GM12878 (cell line): ENCODE results near the gene RPS6KA2. TPM values are rescaled to one million over a fixed set of nuclear protein-coding genes. Genes with fewer than 3 reads are reported as not detected.

Source experiments
- ATAC-seq: fragments of 200-7000 bp; cut with Tn5 transposase; 3 replicates; pipeline ENCODE4 v1.9.1; 2020; ENCODE audit warnings: mild to moderate bottlenecking, moderate library complexity
- BruUV-seq: library from RNA; stranded (reverse); fragments of 400-500 nt; replicated peaks from 2 replicates; lab custom pipeline; 2021; lab: Mats Ljungman, UMichigan
- CTCF ChIA-PET: fragments of 300-600 bp; sonication (Branson Sonifier 250); formaldehyde crosslinking; extraction: SDS; loops from one replicate; lab custom pipeline; 2021; ENCODE audit warnings: inconsistent platforms; lab: Yijun Ruan, JAX
- POLR2A ChIA-PET: fragments of 350-600 bp; formaldehyde crosslinking; extraction: SDS; loops from one replicate; lab custom pipeline; 2021; ENCODE audit warnings: inconsistent platforms; lab: Charles Lee
- RAD21 ChIA-PET: fragments of 300-600 bp; sonication (Branson Sonifier 250); formaldehyde crosslinking; loops from one replicate; lab custom pipeline; 2023; ENCODE audit warnings: antibody characterized with exemption; ENCODE audit not compliant: unreplicated experiment; lab: Charles Lee
- SMC1A ChIA-PET: fragments of 300-600 bp; sonication (Branson Sonifier 250); formaldehyde crosslinking; loops from one replicate; lab custom pipeline; 2023; ENCODE audit not compliant: unreplicated experiment, uncharacterized antibody; lab: Charles Lee
- DNase-seq: peaks from one replicate; pipeline ENCODE4 v3.0.0-alpha.2; 2011; ENCODE audit warnings: low read depth, low spot score
- FAIRE-seq: peaks from 3 replicates; lab custom pipeline; 2011; peaks lifted over from hg19 to GRCh38; lab: Jason Lieb, UNC
- H2AFZ ChIP-seq: 2 replicates; pipeline ENCODE4 v1.6.0; 2011; ENCODE audit warnings: low read depth, low read length, control low read depth; ENCODE audit not compliant: control insufficient read depth
- H3K27ac ChIP-seq: 2 replicates; pipeline ENCODE4 v1.5.1; 2011; ENCODE audit warnings: control low read depth; ENCODE audit not compliant: control insufficient read depth, insufficient read depth
- H3K27me3 ChIP-seq, 2 experiments: replicated peaks in 1 of 2; 2 replicates each; pipeline versions ENCODE4 v1.6.0 to v1.6.1; 2011; ENCODE audit warnings: low read length in 1 of 2; ENCODE audit not compliant: control insufficient read depth in 2 of 2, insufficient read depth in 2 of 2
- H3K36me3 ChIP-seq, 2 experiments: 2 replicates each; pipeline ENCODE4 v1.5.1; 2011; ENCODE audit warnings: low read length in 1 of 2; ENCODE audit not compliant: control insufficient read depth in 2 of 2, insufficient read depth in 2 of 2
- H3K4me1 ChIP-seq: 2 replicates; pipeline ENCODE4 v1.6.1; 2011; ENCODE audit warnings: mild to moderate bottlenecking, low read length, moderate library complexity, mixed read lengths; ENCODE audit not compliant: control insufficient read depth, insufficient read depth
- H3K4me2 ChIP-seq: 2 replicates; pipeline ENCODE4 v1.6.0; 2011; ENCODE audit warnings: control low read depth; ENCODE audit not compliant: control insufficient read depth, insufficient read depth
- H3K4me3 ChIP-seq: fragments of 200-600 bp; sonication (generic); 2 replicates; pipeline ENCODE4 v1.5.1; 2016
- H3K79me2 ChIP-seq: 2 replicates; pipeline ENCODE4 v1.6.0; 2011; ENCODE audit warnings: low read length; ENCODE audit not compliant: control insufficient read depth, insufficient read depth
- H3K9ac ChIP-seq: 2 replicates; pipeline ENCODE4 v1.8.0; 2011; ENCODE audit warnings: low read length, control low read depth, mixed read lengths; ENCODE audit not compliant: control insufficient read depth, insufficient read depth
- H3K9me3 ChIP-seq: replicated peaks from 3 replicates; pipeline ENCODE4 v1.5.1; 2011; ENCODE audit warnings: mild to moderate bottlenecking, low read length; ENCODE audit not compliant: control insufficient read depth, insufficient read depth
- H4K20me1 ChIP-seq: 2 replicates; pipeline ENCODE4 v1.6.0; 2011; ENCODE audit not compliant: control insufficient read depth, insufficient read depth
- ATF7 ChIP-seq: fragments of 450-650 bp; IDR thresholded peaks from 2 replicates; pipeline ENCODE4 v1.6.1; 2016; ENCODE audit warnings: low read depth, mild to moderate bottlenecking
- CBFB ChIP-seq: IDR thresholded peaks from 2 replicates; pipeline ENCODE4 v1.6.1; 2016; ENCODE audit warnings: antibody characterized with exemption, low read depth
- GABPA ChIP-seq: IDR thresholded peaks from 2 replicates; pipeline ENCODE4 v1.6.1; 2014; ENCODE audit warnings: antibody characterized with exemption, low read depth, mild to moderate bottlenecking, inconsistent platforms
- HCFC1 ChIP-seq: fragments of 150-350 bp; IDR thresholded peaks from 2 replicates; pipeline ENCODE4 v1.6.1; 2014; ENCODE audit warnings: low read length
- NR2F1 ChIP-seq: fragments of 450-650 bp; conservative IDR thresholded peaks from 2 replicates; pipeline ENCODE4 v1.6.1; 2017; ENCODE audit warnings: mild to moderate bottlenecking
- ZBED1 ChIP-seq: IDR thresholded peaks from 2 replicates; pipeline ENCODE4 v1.6.1; 2016; ENCODE audit warnings: borderline replicate concordance
- ZBTB11 ChIP-seq: fragments of 450-650 bp; formaldehyde crosslinking; IDR thresholded peaks from 2 replicates; pipeline ENCODE4 v1.5.0; 2022; ENCODE audit warnings: mild to moderate bottlenecking, missing genetic modification characterization
- ZNF592 ChIP-seq: fragments of 450-650 bp; IDR thresholded peaks from 2 replicates; pipeline ENCODE4 v1.6.1; 2017; ENCODE audit warnings: mild to moderate bottlenecking, moderate library complexity
- whole genome bisulfite sequencing: methylation state at CpG from one replicate; pipeline ENCODE4 v1.1.6; 2016; ENCODE audit warnings: low lambda C conversion rate; ENCODE audit not compliant: insufficient replicate concordance, insufficient coverage; ENCODE audit errors: missing lambda C conversion rate; 5-methylcytosine and 5-hydroxymethylcytosine counted together
- in situ Hi-C: fragments of 300-500 bp; cut with MboI; formaldehyde crosslinking; loops from 9 replicates; pipeline ENCODE4 v1.14.3; 2018; ENCODE audit warnings: mixed read lengths
- intact Hi-C: fragments of 100-400 bp; cut with micrococcal nuclease; formaldehyde crosslinking; loops from one replicate; pipeline ENCODE4 v1.14.2; 2022; ENCODE audit not compliant: unreplicated experiment
- polyA plus RNA-seq, 11 experiments: library from polyadenylated mRNA; depleted of rRNA in 4 of 11; unstranded in 6 of 11; stranded (reverse) in 5 of 11; fragments of >200 nt; fragmentation: Nextera tagmentation in 4 of 11; fragmentation: Illumina TruSeq in 1 of 11; extraction: Ambion mirVana in 4 of 11; extraction: Trizol in 1 of 11; gene quantifications; 1 replicate in 1 of 11; 2 replicates in 10 of 11; pipeline versions ENCODE4 v1.2.1 to v1.2.3, GENCODE V29; 2011 to 2016; ENCODE audit warnings: inconsistent platforms in 2 of 11, missing spikeins in 2 of 11, low read depth in 1 of 11
- total RNA-seq, 4 experiments: library from RNA; depleted of rRNA in 3 of 4; stranded (reverse); fragments of >200 nt in 3 of 4; fragmentation: Illumina TruSeq in 1 of 4; extraction: Trizol in 1 of 4; gene quantifications; 2 replicates each; pipeline versions ENCODE4 v1.2.1 to v1.2.3, GENCODE V29; 2013 to 2021

The RPS6KA2 gene
- total and polyA plus RNA-seq, 10 of the 15 experiments (the other 5 are each of a cell fraction or from before 2014, with no cell fraction given), result 0.02 to 1.0 (median 0.22) TPM; not detected in 1

DNA sequence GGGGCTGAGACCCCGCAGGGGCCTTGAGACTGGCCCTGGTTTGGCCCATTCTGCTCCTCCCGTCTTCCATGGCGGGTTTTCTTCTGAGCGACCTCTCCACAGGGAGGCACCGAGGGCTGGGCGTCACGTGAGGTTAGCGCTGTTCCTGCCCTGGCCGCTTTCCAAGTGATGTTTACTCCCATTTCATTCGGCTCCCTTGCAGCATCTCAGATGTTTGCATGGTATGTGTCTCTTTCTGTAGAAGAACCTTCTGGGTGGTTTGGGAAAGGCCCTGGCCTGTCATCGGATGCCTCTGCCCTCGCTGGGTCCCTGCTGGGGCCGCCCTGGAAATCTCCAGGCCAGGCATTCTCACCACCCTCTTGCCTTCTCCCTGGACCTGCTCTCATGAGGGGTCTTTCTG lies 57.8 kb downstream of the RPS6KA2 start:
- no peak overlapping the region for H3K4me2 ChIP-seq
- no peak overlapping the region for H3K4me3 ChIP-seq
- no peaks in the 10 kb centered on the region for H3K36me3 ChIP-seq
- no peaks in the 10 kb centered on the region for H3K9me3 ChIP-seq
- no TSS peak for BruUV-seq
- no peaks in the 10 kb centered on the region; the same call in 1 of the 2 replicates for H4K20me1 ChIP-seq
- no peak for DNase-seq
- CTCF ChIA-PET, result no interaction called here
- intact Hi-C loops (no loop called here), in situ Hi-C loops (no loop called here)
- POLR2A ChIA-PET, result no interaction called here
- no peak overlapping the region for H3K9ac ChIP-seq
- H3K27ac ChIP-seq, result no peak overlapping the region
- WGBS, result 61% methylated on average over 13 of the region's 13 CpGs
- no peaks in the 10 kb centered on the region for H3K79me2 ChIP-seq
- RAD21 ChIA-PET, result no interaction called here
- no peak for ATAC-seq
- H2AFZ ChIP-seq, result no peak overlapping the region
- H3K4me1 ChIP-seq, result no peaks in the 10 kb centered on the region
- no peaks in the 10 kb centered on the region for H3K27me3 ChIP-seq
- no peak for TF ChIP-seq ZBTB11
- no peak for TF ChIP-seq ATF7
- TF ChIP-seq ZNF592, result no peak
- TF ChIP-seq CBFB, result no peak
- TF ChIP-seq ZBED1, result no peak
- no peak for TF ChIP-seq NR2F1
- TF ChIP-seq HCFC1, result no peak
- no peak for TF ChIP-seq GABPA
- SMC1A ChIA-PET, result no interaction called here
- FAIRE-seq, result no peak
